Sigmoid colon (tissue), 4 donors: ENCODE measurements around the gene IFNAR2.

ENCODE experiments used
- CTCF ChIP-seq, 4 experiments: fragments of 450-650 bp in 3 of 4; fragments of 200-600 bp in 1 of 4; IDR thresholded peaks; one replicate each; pipeline ENCODE4 v1.5.1; 2016 to 2019; ENCODE audit warnings: antibody characterized with exemption in 4 of 4, mild to moderate bottlenecking in 3 of 4, moderate library complexity in 2 of 4
- EP300 ChIP-seq, 4 donors: sonication (generic); formaldehyde crosslinking; IDR thresholded peaks; one replicate each; pipeline ENCODE4 v1.6.1; 2017; ENCODE audit warnings: antibody characterized with exemption in 4 of 4
- POLR2A ChIP-seq, 2 donors: fragments of 450-650 bp; IDR thresholded peaks; one replicate each; pipeline ENCODE4 v1.6.1; 2016; ENCODE audit warnings: antibody characterized with exemption in 2 of 2, mild to moderate bottlenecking in 2 of 2, moderate library complexity in 2 of 2
- POLR2AphosphoS5 ChIP-seq, 4 donors: sonication (generic); formaldehyde crosslinking; IDR thresholded peaks; one replicate each; pipeline ENCODE4 v1.6.1; 2017; ENCODE audit warnings: antibody characterized with exemption in 4 of 4

- no peak for TF ChIP-seq EP300 (IDR thresholded peaks at IDR 0.05)
- no peak for TF ChIP-seq CTCF (IDR thresholded peaks at IDR 0.05)
- TF ChIP-seq POLR2A (IDR thresholded peaks at IDR 0.05): no peak
- no peak for TF ChIP-seq POLR2AphosphoS5 (IDR thresholded peaks at IDR 0.05)
These were observed 18.4 kb upstream of the IFNAR2 start for GRCh38 chr21:33211305-33211704.
